ENCODE data around the gene ZMYND11.
A peak's percentile ranks its signal among the peaks of the same experiment; 100 is the strongest.
"Not testable (repeated sequence)": the region's sequence is repeated elsewhere in the genome, so short reads cannot be mapped to it uniquely, and the experiment has no call there.

ZMYND11 gene

GRCh38 chr10:282294-283139, 147.3 kb downstream of the ZMYND11 start:
- no peak for DNase-seq (ENCODE audit: low spot score)

- DNase-seq (ENCODE audit: low spot score), result no peak
These were observed 147.9 kb downstream of the ZMYND11 start for GRCh38 chr10:283140-283479.

DNA sequence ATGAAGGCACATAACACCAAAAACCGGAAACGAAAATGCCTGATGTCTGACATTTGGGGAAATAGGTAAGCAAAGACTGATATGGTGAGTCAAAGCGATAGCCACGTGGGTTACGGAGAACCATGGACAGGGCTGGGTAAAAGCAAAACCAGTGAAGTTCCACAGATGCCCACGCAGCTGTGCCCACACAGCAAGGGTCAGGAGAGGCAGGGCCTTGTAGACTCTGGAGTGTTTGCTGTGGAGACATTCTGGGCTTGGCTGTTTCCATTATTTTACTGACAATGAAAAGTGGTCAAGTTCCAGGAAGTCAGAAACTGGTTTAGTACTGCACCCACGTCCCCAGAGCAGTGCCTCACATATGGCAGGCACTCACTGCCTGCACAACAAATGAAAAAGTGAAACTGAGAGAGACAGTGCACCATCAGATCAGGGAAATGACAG, 148.7 kb downstream of the ZMYND11 start:
- peak; percentile 6 for DNase-seq (ENCODE audit: low spot score)

DNA sequence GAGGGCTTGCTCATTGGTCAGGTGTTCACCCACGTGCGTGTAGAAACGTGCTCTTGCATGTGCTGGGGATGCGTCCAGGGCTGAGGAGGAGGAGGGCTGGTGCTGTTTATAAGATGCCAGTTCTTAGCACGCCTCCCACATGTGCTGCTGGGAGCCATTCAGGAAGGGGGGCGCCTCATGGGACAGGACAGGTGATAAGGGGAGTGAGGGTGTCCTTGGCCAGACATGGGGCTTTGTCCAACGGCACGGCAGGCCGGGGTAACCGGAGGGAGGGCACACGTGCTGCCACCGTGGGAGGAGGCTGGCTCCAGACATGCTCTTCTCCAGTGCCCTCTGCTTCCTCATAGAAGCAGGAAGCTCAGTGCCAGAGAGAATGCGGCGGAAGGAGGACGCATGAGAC, 150.0 kb downstream of the ZMYND11 start:
- no peak for DNase-seq (ENCODE audit: low spot score)

- DNase-seq (ENCODE audit: low spot score), result no peak
These were observed 151.9 kb downstream of the ZMYND11 start for GRCh38 chr10:287026-287709.

GRCh38 chr10:287814-288213, 152.6 kb downstream of the ZMYND11 start:
- no peak for DNase-seq (ENCODE audit: low spot score)

GRCh38 chr10:288316-289200, 153.3 kb downstream of the ZMYND11 start:
- no peak for DNase-seq (ENCODE audit: low spot score)

- DNase-seq (ENCODE audit: low spot score), result no peak
These were observed 154.3 kb downstream of the ZMYND11 start for GRCh38 chr10:289581-289980.

DNA sequence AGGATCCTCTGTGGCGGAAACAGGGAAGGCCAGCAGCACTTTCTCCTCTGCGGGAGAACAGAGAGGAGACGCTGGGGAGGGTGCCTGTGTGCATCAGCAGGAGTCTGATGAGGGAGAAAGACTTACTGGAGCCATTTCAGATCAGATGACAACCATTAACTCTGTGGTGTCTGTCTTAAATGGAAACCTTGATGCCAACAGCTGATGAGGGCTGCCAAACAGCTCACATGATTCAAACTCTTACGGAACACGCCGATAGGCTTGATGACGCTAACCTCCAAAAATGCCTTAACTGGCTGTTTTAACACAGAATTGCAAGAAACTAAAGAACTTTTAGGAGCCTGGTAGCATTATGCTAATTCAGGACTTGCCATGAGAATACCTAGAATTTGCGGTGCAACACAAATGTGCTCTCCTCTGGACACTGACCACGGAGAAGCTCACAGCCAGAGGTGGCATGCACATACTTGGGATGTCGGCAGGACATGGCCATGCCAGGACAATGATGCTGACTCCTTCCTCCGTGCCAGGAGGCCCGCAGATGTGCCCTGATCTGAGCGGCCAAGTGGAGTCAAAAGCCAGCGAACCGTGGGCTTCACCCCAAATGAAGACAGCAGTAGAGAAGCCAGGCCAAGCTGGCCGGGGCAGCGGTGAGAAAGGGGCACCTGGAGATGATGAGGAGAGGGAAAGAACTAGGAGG, 154.9 kb downstream of the ZMYND11 start:
- no peak for DNase-seq (ENCODE audit: low spot score)

- DNase-seq (ENCODE audit: low spot score), result no peak
These were observed 158.4 kb downstream of the ZMYND11 start for GRCh38 chr10:293636-294035.

- DNase-seq (ENCODE audit: low spot score), result no peak
These were observed 162.3 kb downstream of the ZMYND11 start for GRCh38 chr10:297567-297966.

GRCh38 chr10:298033-298432, 162.8 kb downstream of the ZMYND11 start:
- no peak for DNase-seq (ENCODE audit: low spot score)

GRCh38 chr10:299512-299911, 164.3 kb downstream of the ZMYND11 start:
- DNase-seq (ENCODE audit: low spot score), result no peak

DNA sequence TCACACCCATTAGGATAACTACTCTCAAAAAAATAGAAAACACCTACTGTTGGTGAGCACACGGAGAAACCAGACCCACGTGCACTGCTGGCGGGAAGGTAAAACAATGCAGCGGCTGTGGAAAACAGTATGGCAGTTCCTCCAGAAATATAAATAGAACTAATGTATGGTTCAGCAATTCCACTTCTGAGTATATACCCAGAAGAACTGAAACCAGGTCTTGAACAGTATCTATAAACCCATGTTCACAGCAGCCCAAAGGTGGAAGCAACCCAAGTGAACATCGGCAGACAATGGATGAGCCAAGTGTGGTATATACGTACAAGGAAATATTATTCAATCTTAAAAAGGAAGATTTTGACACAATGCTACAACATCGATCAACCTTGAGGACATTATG, 164.7 kb downstream of the ZMYND11 start:
- DNase-seq (ENCODE audit: low spot score), result no peak

- DNase-seq (ENCODE audit: low spot score), result not testable (repeated sequence)
These were observed 165.3 kb downstream of the ZMYND11 start for GRCh38 chr10:300580-300979.

DNA sequence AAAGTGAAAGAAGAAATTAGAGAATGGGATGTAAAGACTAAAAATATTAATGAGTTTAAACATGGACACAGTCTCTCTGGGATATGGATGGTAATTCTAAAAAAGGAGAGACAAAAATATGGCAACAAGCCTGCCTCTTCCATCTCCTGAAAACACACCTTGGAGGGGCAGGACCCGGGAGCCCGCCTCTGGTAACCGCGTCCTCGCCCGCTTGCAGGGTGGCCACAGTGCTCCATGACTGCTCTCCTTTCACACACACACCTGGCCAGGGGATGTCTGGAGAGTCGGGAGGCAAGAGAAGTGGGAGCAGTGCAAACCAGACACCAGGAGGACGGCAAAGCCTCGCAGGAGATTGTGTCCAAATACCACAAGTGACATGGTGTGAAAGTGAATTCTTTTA, 166.3 kb downstream of the ZMYND11 start:
- DNase-seq (ENCODE audit: low spot score), result no peak

Measured in CD4-positive, alpha-beta T cell treated with Interleukin-2 at 100 ng/mL for 4 hours (primary cell).